DMS79 (cell line): Measurements from ENCODE around the gene KAT2A.

Experiments used
- DNase-seq: peaks from one replicate; lab custom pipeline; 2025; lab: John Stamatoyannopoulos, UW

The KAT2A gene

DNA sequence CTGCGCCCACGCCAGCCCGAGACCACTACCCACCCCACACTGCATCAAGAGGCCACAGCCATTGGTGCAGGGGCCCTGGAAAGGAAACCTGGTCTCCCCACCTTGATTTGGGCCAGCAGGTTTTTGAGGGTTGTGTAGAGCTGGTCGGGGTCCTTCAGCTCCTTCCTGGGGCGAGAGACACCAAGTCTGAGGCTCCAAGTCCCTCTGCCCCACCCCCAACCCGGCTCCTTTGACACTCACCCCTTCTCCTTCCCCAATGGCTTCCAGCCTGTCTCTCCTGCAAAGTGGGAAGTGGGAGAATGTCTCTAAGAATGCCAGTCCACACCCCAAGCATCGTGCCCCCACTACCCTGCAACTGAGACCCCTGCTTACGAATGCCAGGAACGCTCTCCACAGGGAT, 7.0 kb downstream of the KAT2A start:
- DNase-seq, result no peak

GRCh38 chr17:42113293-42114069, 7.7 kb downstream of the KAT2A start:
- DNase-seq, result no peak

DNA sequence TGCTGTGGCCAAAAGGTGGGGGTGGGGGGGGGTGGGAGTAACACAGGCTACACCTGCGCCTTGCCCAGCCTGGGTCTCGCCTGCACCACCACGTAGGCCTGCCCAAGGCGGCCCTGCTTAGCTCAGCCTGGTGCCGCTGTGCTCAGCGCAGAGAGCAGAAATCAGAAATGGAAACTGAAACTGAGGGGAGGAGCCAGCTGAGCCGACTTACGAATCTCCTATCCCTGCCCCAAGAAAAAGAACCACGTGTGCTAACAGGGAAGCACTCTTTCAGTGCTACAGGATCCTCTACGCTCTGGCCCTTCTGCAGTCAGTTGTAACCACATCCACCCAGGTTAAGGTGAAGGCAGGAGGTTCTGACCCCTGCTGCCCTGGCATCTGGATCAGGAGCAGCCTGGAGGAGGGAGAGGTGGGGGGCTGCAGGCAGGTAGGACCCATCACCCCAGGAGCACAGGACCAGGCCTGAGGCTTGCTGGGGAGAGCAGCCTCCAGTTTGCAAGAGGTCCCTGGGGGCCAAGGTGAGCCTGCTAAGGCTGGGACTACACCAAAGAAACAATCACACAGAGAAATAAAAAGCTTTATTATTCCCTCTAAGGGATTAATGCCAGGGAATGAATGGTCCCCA, 8.5 kb downstream of the KAT2A start, which contains the start of gene DHX58:
DHX58 (minus strand) TSS at position 163 of the 625 bp plus-strand sequence. CDS start 822 bp downstream, outside the sequence.
- peak; percentile 84 for DNase-seq

GRCh38 chr17:42111871-42112551, 9.2 kb downstream of the KAT2A start:
- DNase-seq, result peak; percentile 71

GRCh38 chr17:42111265-42111636, 9.9 kb downstream of the KAT2A start:
- no peak for DNase-seq

DNA sequence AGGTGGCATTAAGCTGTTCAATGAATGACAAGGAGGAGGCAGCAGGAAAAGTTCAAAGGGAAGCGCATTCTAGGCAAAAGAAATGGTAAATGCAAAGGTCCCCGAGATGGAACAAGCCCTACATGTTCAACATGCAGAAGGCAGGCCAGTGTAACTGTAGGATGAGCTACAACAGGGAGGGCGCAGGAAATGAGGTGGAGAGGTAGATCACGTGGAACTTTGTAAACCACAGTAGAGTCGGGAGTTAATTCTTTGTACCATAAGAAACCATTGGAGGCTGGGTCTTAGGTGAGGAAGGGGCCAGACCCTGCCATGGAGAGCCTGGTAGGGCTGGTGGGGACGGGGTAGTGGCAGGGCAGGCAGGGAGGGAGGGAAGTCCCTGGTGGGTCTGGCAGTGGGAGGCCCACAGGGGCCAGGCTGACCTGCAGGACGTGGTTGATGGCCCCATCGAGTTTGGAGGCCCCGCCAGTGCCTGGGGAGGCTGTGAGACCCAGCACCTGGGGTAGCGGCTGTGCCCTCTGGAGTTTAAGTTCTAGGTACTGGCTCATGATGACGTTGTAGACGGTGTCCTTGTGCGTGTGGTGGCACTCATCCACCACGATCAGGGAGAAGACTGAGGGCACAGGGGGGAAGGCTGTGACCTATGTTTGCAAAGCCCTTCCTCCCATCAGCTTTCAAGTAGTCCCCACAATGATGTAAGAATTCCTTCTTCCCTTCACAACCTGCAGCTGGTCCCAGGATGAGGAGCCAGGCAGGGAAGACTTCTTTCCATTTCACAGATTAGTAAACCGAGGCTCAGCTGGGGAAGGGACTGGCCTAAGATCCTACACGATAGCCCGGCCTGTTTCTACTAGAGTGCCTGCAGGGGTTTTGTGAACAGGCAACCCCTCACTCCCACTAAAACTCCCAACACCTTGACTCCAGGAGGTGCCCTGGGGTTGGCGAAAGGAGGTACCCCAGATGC, 10.6 kb downstream of the KAT2A start:
- DNase-seq, result no peak

DNA sequence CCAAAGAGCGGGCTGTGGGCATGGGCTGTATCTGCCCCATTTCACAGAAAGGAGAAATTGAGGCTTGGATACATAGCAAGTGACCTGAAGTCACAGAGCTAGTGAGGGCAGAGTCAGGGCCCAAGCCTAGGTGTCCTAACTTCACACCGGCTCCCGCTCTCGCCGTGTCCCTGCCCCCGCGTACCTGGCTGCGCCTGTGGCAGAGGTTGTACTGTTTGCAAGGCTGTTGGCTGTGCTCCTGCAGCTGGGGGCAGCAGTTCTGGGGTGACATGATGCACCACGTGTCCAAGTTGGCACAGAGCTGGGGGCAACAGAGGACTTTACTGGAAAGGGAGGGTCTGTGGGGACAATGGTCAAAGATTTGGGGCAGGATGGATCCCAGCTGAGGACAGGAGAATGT, 12.1 kb downstream of the KAT2A start:
- no peak for DNase-seq

GRCh38 chr17:42107597-42108576, 13.3 kb downstream of the KAT2A start:
- no peak for DNase-seq

DNA sequence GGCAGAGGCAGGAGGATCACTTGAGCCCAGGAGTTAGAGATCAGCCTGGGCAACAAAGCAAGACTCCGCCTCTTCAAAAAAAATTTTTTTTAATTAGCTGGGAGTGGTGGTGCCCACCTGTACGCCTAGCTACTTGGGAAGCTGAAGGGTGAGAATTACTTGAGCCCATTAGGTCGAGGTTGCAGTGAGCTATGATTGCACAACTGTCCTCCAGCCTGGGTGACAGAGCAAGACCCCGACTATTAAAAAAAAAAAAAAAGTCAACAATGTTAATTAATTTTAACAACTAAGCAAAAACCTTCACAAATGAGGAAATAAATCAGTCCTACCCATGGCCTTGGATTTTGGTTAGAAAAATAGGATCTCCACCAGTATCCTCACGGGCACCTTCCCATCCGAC, 14.0 kb downstream of the KAT2A start:
- DNase-seq, result no peak

- no peak for DNase-seq
Measured at GRCh38 chr17:42106009-42106408, 15.2 kb downstream of the KAT2A start.

DNA sequence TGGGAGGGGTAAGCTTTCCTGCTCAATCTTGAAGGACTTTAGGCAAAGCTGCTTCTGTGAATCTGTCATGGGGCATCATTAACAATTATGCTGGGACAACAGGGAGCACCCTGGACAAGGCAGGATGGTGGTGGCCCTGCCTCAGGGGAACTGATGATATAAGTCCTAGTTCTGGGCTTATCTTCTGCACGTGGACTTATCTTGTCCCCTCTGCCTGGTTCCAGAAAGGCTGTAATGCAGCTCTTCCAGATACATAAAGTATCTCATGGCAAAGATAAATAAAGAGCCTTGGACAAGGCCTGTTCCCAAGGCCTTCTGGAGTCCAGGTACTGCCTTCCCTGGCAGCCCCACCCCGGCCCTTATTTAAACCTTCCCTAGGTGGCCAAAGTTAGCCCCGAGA, 16.9 kb downstream of the KAT2A start:
- DNase-seq, result no peak

DNA sequence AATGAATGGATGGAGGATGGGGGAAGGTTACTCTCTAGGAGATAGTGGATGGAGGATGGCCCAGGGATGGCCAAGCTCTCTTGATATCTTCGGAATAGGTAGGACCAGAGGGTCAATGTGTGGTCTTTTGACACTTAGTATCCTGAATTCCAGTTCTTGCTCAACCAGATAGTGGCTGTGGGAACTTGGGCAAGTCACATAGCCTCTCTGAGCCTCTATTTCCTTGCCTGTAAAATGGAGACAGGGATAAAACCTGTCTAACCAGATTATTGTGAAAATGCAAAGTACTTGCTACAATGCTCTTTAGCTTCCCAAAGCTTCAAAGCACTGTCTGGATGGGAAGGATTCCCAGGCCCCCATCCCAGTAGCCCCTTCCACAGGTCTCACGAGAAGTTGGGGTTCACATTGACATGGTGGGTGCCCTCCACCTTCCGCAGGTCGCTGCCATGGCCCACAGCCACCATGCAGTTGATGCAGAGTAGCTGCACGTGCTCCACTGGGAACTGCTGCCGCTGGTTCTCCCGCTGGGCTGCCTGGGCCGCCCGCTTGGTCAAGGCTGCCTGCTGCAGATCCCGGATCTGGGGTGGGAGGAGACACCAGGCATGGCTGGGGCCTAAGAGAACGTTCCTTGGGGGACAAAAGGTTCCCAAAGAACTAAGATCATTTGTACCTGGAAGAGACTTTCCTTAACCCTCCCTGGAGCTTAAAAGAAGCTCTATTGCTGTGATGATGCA, 17.8 kb downstream of the KAT2A start:
- no peak for DNase-seq

DNA sequence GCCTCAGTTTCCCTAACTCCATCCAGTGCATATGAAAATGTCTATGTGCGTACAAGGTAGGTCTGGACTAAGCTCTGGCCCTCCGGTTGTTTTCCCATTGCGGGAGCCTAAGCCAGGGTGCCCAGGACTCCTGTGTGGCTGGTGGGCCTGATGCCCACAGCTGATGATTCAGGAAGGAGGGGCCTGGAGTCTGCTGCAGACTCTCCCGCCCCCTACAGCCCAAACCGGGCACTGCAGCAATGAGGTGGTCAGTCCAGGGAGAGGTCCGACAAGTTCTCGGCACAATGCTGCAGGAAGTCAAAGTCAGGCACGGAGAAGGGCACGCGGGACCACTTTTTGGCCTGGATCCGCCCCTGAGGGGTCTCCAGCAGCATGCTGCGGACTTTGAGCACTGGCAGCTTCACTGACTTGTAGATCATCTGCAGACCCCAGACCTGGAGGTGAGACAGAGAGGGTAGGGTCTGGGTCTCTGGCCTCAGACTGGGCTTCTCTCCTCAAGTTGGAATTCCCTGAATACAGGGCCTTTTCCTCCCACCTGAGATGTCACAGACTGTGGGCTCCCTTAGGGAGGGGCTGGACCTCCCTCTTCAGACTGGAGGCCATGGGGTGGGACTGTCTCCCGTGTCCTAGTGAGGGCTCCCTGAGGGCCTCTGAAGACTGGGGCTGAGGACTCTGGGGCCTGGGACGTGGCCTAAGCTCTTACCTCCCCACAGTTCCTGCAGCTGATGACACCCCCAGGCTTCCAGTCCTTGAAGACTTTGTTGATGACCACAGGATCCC, 19.5 kb downstream of the KAT2A start:
- no peak for DNase-seq

- DNase-seq, result no peak
Measured at GRCh38 chr17:42098730-42099399, 22.3 kb downstream of the KAT2A start.

DNA sequence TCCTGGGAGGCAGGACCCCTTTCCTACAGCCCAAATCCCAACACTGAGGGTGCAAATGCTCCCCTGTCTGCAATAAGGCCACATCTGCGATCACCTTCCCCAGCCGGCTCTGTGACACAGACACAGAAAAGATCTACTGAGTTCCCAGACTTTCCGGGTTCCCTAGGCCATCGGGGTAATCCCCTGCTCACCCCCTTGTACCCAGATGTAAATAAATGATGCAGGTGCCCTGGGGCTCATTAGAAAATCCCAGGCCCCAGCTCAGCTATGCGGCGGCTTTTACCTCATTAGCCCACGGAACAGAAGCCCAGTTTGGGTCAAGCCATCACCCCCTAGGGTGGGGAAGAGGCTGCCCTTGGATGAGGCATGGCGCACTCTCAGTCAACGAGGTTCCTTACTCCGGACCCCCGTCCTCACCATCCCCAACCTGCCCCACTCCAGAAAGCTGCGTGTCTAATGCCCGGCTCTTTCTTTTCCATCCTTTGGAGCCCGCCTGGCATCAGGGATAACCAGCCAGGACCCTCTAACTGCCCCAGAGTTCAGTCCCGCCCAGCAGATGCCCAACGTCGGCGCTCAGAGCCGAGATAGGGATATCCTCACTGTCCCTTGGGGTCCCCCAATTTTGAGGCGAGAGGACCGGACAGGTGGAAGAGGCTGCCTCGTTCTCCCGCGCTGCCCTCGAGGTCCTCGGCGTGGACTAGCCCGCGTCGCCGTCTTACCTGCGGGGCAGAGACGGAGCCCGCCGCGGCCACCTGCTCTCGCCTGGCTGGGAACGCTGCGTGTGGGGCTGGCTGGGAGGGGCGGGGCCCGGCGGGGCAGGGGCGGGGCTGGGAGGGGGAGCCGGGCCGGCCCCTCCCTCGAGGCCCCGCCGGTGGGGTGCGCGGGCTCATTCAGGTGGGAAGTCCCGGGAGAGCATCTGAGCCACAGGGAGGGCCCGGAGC, 23.2 kb downstream of the KAT2A start, which contains the start of gene ZNF385C:
ZNF385C (minus strand) TSS at position 783 of the 941 bp plus-strand sequence. CDS start 35,417 bp downstream, outside the sequence.
- DNase-seq, result peak; percentile 8

DNA sequence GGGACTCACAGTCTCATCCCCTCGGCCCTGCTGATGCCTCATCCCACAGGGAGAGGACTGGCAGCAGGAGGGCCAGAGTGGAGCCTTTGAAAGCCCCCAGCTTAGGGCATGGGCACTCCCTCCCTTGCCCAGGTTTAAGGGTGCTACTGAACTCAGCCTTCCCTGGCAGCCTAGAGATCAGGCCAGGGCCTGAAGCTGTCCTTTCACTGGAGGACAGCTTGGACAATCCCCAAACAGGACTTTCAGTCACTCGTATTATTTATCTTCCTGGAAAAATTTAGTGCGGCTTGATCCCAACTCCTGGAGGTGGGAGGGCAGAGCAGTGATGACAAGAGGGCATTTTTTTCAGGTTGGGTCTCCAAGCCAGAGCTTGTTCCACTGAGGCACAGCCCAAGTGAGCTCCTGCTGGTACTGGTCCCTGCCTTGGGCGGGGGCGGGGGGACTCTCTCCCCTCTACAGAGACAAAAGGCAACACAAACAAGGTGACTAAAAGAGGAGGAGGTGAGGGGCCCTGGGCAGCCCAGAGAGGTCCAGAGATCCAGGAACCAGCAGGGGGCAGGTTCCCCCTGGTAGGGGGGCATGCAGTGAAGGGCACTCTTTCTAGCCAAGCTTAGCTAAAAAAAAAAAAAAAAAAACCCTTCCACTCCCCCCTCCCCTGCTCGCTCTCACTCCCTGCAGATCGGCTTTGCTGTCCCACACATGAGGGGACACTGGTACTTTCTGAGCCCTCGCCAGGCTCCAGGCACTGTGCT, 24.6 kb downstream of the KAT2A start:
- no peak for DNase-seq
